Hepatocyte (in vitro differentiated cells): ENCODE data around the gene TTLL9.
"Not testable (repeated sequence)": the region's sequence is repeated elsewhere in the genome, so short reads cannot be mapped to it uniquely, and the experiment has no call there.

Source experiments
- CTCF ChIP-seq: fragments of 200-600 bp; sonication (generic); IDR thresholded peaks from 2 replicates; pipeline ENCODE4 v1.5.1; 2016; ENCODE audit warnings: antibody characterized with exemption, mild to moderate bottlenecking; ENCODE audit not compliant: poor library complexity
- EZH2 ChIP-seq: fragments of 200-600 bp; sonication (generic); IDR thresholded peaks from 2 replicates; pipeline ENCODE4 v1.6.1; 2016; ENCODE audit warnings: antibody characterized with exemption, mild to moderate bottlenecking, borderline replicate concordance

- not testable (repeated sequence) for TF ChIP-seq CTCF, EZH2
Measured at GRCh38 chr20:31929631-31930030, 59.2 kb downstream of the TTLL9 start.
